Osteocyte (in vitro differentiated cells): ENCODE data around the gene ASCL2. TPM values are rescaled to one million over a fixed set of nuclear protein-coding genes. Genes with fewer than 3 reads are reported as not detected.

Experiments
- DNase-seq: peaks from one replicate; pipeline ENCODE4 v3.0.0; 2021; ENCODE audit warnings: mixed read lengths; ENCODE audit not compliant: unreplicated experiment; ENCODE audit errors: extremely low spot score
- H3K27ac Mint-ChIP-seq: one replicate; pipeline ENCODE4 v1.8.0; 2021; ENCODE audit warnings: mild to moderate bottlenecking, mixed read lengths; ENCODE audit not compliant: unreplicated experiment
- H3K27me3 Mint-ChIP-seq: one replicate; pipeline ENCODE4 v1.8.0; 2021; ENCODE audit warnings: mixed read lengths; ENCODE audit not compliant: unreplicated experiment
- H3K36me3 Mint-ChIP-seq: one replicate; pipeline ENCODE4 v1.8.0; 2021; ENCODE audit warnings: mixed read lengths; ENCODE audit not compliant: unreplicated experiment
- H3K4me1 Mint-ChIP-seq: one replicate; pipeline ENCODE4 v1.8.0; 2021; ENCODE audit warnings: mixed read lengths; ENCODE audit not compliant: unreplicated experiment
- H3K4me3 Mint-ChIP-seq: one replicate; pipeline ENCODE4 v1.8.0; 2021; ENCODE audit warnings: mild to moderate bottlenecking, moderate library complexity, mixed read lengths; ENCODE audit not compliant: unreplicated experiment
- H3K9me3 Mint-ChIP-seq: one replicate; pipeline ENCODE4 v1.8.0; 2021; ENCODE audit warnings: mixed read lengths; ENCODE audit not compliant: unreplicated experiment
- CTCF ChIP-seq: fragments of 200-600 bp; sonication (generic); IDR thresholded peaks from 2 replicates; pipeline ENCODE4 v1.5.0; 2021; ENCODE audit warnings: antibody characterized with exemption, mild to moderate bottlenecking, moderate library complexity
- total RNA-seq: library from RNA; stranded (reverse); gene quantifications from 2 replicates; pipeline ENCODE4 v1.2.1, GENCODE V29; 2021

The ASCL2 gene
- total RNA-seq, 1 donor from 2014 or later = not detected

DNA sequence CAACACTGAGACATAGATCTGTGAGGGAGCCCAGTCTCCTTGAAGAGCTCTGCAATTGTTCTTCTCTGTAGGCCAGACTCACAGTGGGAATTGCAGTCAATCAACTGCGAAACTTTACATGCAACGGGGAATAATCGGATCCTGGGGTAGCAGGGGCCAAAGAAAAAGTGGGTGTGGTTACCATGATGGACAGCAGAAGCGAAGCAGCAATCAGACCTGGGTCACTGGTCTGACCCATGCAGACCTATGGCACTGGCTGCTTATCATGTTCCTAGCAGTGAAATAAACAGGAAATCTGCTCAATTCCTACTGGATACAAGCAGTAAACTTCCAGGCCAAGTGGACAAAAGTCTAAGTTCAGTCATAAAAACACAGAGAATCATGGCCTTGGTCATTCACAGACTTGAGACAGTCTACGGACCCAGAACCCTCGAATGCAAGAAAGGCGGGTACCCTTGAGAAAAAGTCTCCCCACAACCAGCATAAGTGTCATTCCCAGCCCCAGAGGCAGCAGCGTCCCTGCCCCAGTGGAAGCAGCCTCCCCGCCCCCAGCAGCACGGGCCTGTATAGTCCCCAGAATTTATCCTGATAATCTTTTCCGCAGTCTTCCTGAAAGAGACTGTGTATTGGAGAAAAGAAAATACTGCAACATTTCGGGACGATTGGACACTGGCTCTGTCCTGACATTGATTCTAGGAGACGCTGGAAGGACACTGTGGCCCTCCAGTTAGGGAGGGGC lies 34.6 kb downstream of the ASCL2 start:
- peak; percentile 64 for DNase-seq
- H3K4me3 Mint-ChIP-seq = no peak overlapping the region
- no peak overlapping the region for H3K27ac Mint-ChIP-seq
- H3K4me1 Mint-ChIP-seq = no peaks in the 10 kb centered on the region
- no peak for TF ChIP-seq CTCF
- peaks cover 56% of the 10 kb centered on the region for H3K27me3 Mint-ChIP-seq
- peaks cover 2% of the 10 kb centered on the region for H3K9me3 Mint-ChIP-seq
- H3K36me3 Mint-ChIP-seq = no peaks in the 10 kb centered on the region

GRCh38 chr11:2234963-2235362 lies 35.4 kb downstream of the ASCL2 start:
- H3K4me1 Mint-ChIP-seq = no peaks in the 10 kb centered on the region
- no peak for TF ChIP-seq CTCF
- H3K27ac Mint-ChIP-seq = no peak overlapping the region
- H3K27me3 Mint-ChIP-seq = peaks cover 59% of the 10 kb centered on the region
- no peaks in the 10 kb centered on the region for H3K36me3 Mint-ChIP-seq
- peaks cover 10% of the 10 kb centered on the region for H3K9me3 Mint-ChIP-seq
- DNase-seq = peak; percentile 79
- no peak overlapping the region for H3K4me3 Mint-ChIP-seq

GRCh38 chr11:2233693-2234455 lies 36.5 kb downstream of the ASCL2 start:
- H3K27ac Mint-ChIP-seq = no peak overlapping the region
- peaks cover 60% of the 10 kb centered on the region for H3K27me3 Mint-ChIP-seq
- H3K4me1 Mint-ChIP-seq = no peaks in the 10 kb centered on the region

DNA sequence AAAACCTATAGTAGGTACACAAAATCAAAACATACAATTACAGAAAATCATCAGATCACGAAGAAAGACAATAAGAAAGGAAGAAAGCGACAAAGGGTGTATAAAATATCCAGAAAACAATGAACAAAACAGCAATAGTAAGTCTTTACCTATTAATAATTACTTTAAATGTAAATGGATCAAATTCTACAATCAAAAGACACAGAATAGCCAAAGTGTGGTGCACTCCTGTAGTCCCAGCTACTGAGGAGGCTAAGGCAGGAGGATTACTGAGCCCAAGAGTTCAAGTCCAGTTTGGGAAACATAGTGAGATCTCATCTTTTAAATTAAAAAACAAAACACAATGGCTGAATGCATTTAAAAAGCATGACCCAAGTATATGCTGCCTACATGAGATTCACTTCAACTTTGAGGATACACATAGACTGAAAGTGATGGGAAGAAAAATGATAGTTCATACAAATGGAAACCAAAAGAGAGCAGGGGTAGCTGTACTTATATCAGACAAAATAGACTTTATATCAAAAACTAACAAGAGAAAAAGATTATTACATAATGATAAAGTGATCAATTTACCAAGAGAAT lies 40.6 kb downstream of the ASCL2 start:
- Mint-ChIP-seq H3K27ac (no peak overlapping the region), H3K9me3 (peaks cover 17% of the 10 kb centered on the region), H3K27me3 (peaks cover 59% of the 10 kb centered on the region), H3K36me3 (no peaks in the 10 kb centered on the region), H3K4me1 (no peaks in the 10 kb centered on the region), H3K4me3 (no peak overlapping the region)
- DNase-seq = no peak
- no peak for TF ChIP-seq CTCF

More at GRCh38 chr11:2233693-2234455, 36.5 kb downstream of the ASCL2 start:
- TF ChIP-seq CTCF = no peak
- DNase-seq = no peak
- Mint-ChIP-seq H3K36me3 (no peaks in the 10 kb centered on the region), H3K9me3 (peaks cover 17% of the 10 kb centered on the region), H3K4me3 (no peak overlapping the region)

- H3K9me3 Mint-ChIP-seq = peaks cover 8% of the 10 kb centered on the region
- H3K27me3 Mint-ChIP-seq = peaks cover 63% of the 10 kb centered on the region
- peaks cover 6% of the 10 kb centered on the region for H3K4me1 Mint-ChIP-seq
- TF ChIP-seq CTCF = no peak
- H3K4me3 Mint-ChIP-seq = no peak overlapping the region
- H3K36me3 Mint-ChIP-seq = peaks cover 3% of the 10 kb centered on the region
- DNase-seq = no peak
- no peak overlapping the region for H3K27ac Mint-ChIP-seq
Measured at GRCh38 chr11:2224254-2224653, 46.1 kb downstream of the ASCL2 start.
